Middle frontal gyrus (tissue), 1 donor: ENCODE results near the gene FNIP2.
A peak's percentile ranks its signal among the peaks of the same experiment; 100 is the strongest.
"Not testable (repeated sequence)": the region's sequence is repeated elsewhere in the genome, so short reads cannot be mapped to it uniquely, and the experiment has no call there.

Source experiments
- DNase-seq: peaks from one replicate; pipeline ENCODE4 v3.0.0-alpha.2; 2015; ENCODE audit warnings: low spot score; ENCODE audit errors: extremely low spot score

The FNIP2 gene

GRCh38 chr4:158768555-158769174, at the start of gene FNIP2:
Gene FNIP2 (plus strand): TSS chr4:158769026. CDS start chr4:158769213, 187 bp downstream.
- peak; percentile 67 for DNase-seq

GRCh38 chr4:158721680-158722079, 47.1 kb upstream of the FNIP2 start:
- DNase-seq: no peak

- no peak for DNase-seq
Observed at GRCh38 chr4:158722291-158722916, 46.4 kb upstream of the FNIP2 start.

- DNase-seq: peak; percentile 78
Observed at GRCh38 chr4:158722917-158723793, 45.7 kb upstream of the FNIP2 start, which contains the start of gene PPID. Gene PPID (minus strand): TSS chr4:158723396. CDS start chr4:158723288, 108 bp downstream.

GRCh38 chr4:158724637-158725036, 44.2 kb upstream of the FNIP2 start:
- DNase-seq: no peak

- no peak for DNase-seq
Observed at GRCh38 chr4:158726633-158727032, 42.2 kb upstream of the FNIP2 start.

- DNase-seq: no peak
Observed at GRCh38 chr4:158728236-158728635, 40.6 kb upstream of the FNIP2 start.

GRCh38 chr4:158729716-158730559, 38.9 kb upstream of the FNIP2 start:
- peak; percentile 56 for DNase-seq

- DNase-seq: no peak
Observed at GRCh38 chr4:158738866-158739265, 30.0 kb upstream of the FNIP2 start.

- DNase-seq: no peak
Observed at GRCh38 chr4:158739600-158739999, 29.2 kb upstream of the FNIP2 start.

GRCh38 chr4:158741326-158742021, 27.4 kb upstream of the FNIP2 start:
- no peak for DNase-seq

- not testable (repeated sequence) for DNase-seq
Observed at GRCh38 chr4:158746537-158746936, 22.3 kb upstream of the FNIP2 start.

GRCh38 chr4:158750379-158750778, 18.4 kb upstream of the FNIP2 start:
- DNase-seq: no peak

- DNase-seq: no peak
Observed at GRCh38 chr4:158754385-158755180, 14.2 kb upstream of the FNIP2 start.

GRCh38 chr4:158755819-158756218, 13.0 kb upstream of the FNIP2 start:
- not testable (repeated sequence) for DNase-seq

GRCh38 chr4:158756588-158756987, 12.2 kb upstream of the FNIP2 start:
- DNase-seq: no peak

GRCh38 chr4:158758142-158758541, 10.7 kb upstream of the FNIP2 start:
- no peak for DNase-seq

GRCh38 chr4:158758703-158759102, 10.1 kb upstream of the FNIP2 start:
- DNase-seq: no peak

GRCh38 chr4:158759539-158759938, 9.3 kb upstream of the FNIP2 start:
- DNase-seq: not testable (repeated sequence)

- DNase-seq: no peak
Observed at GRCh38 chr4:158760866-158761265, 8.0 kb upstream of the FNIP2 start.
